Epithelial cell of esophagus (primary cell): ENCODE data around the gene TRIM40.
A peak's percentile ranks its signal among the peaks of the same experiment; 100 is the strongest.

Experiments used
- DNase-seq: peaks from one replicate; pipeline ENCODE4 v3.0.0; 2010; ENCODE audit warnings: low read depth
- H3K4me3 ChIP-seq: 2 replicates; pipeline ENCODE4 v1.5.1; 2011; ENCODE audit warnings: mild to moderate bottlenecking, low read length, control low read depth
- TF ChIP-seq, protein P1 (sequence below): IDR thresholded peaks from 2 replicates; pipeline ENCODE4 v1.5.1; 2011; ENCODE audit warnings: low read depth, mild to moderate bottlenecking, low read length, control low read depth, inconsistent platforms; ENCODE audit not compliant: insufficient read depth; ENCODE audit errors: missing control alignments

Gene TRIM40

DNA sequence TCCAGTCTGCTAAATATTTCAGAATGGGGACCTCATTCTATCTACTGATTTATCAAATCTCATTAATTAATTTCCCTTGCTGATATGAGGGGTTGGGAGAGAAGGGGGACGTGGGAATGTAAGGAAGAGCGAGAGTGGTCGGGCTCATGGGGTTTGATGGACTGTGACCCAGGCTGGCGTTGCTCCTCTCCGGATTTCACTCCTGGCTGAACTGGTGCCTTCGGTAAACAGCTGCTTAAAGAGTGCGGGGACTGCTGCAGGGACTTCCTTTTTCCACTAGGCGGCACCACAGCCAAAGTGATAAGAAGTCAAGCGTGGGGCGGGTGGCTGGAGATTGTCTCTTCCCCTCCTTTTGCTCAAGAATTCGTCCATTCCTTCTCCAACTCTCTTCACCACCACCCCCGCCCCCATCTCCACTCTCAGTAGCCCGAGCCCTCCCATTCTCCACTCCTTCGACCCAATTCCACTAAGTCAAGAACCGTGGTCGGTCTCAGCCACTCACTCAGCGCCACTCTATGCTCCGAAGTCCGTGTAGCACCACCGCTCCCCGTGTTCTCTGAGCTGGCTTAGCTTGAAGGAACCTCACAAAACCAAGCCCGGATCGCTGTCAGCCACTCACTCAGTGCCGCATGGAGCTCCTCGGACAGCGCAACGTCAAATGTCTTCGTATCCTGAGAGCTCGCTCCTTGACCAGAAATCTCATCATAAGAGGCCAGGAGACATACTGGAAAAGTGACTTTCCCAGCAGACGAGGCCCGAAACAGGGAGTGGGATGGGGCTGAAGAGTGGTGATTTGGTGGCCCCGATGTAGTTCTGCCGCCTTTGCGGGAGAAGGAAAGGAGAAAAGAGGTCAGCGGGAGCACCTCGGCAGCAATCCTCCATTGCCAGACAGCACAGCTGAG, 32.7 kb upstream of the TRIM40 start:
- DNase-seq = peak; percentile 90
- H3K4me3 ChIP-seq = peak overlapping the region; percentile 56
- TF ChIP-seq, protein P1, sequence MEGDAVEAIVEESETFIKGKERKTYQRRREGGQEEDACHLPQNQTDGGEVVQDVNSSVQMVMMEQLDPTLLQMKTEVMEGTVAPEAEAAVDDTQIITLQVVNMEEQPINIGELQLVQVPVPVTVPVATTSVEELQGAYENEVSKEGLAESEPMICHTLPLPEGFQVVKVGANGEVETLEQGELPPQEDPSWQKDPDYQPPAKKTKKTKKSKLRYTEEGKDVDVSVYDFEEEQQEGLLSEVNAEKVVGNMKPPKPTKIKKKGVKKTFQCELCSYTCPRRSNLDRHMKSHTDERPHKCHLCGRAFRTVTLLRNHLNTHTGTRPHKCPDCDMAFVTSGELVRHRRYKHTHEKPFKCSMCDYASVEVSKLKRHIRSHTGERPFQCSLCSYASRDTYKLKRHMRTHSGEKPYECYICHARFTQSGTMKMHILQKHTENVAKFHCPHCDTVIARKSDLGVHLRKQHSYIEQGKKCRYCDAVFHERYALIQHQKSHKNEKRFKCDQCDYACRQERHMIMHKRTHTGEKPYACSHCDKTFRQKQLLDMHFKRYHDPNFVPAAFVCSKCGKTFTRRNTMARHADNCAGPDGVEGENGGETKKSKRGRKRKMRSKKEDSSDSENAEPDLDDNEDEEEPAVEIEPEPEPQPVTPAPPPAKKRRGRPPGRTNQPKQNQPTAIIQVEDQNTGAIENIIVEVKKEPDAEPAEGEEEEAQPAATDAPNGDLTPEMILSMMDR = peak; percentile 87

- DNase-seq = no peak
- H3K4me3 ChIP-seq = peak overlapping the region; percentile 56
- TF ChIP-seq, protein P1 = no peak
These were observed 32.1 kb upstream of the TRIM40 start for GRCh38 chr6:30103872-30104179.

GRCh38 chr6:30104661-30105060, 31.3 kb upstream of the TRIM40 start:
- no peak for DNase-seq
- TF ChIP-seq, protein P1 = no peak

GRCh38 chr6:30111266-30111856, 24.6 kb upstream of the TRIM40 start:
- H3K4me3 ChIP-seq = no peak overlapping the region
- DNase-seq = no peak
- TF ChIP-seq, protein P1 = no peak

More at GRCh38 chr6:30104661-30105060, 31.3 kb upstream of the TRIM40 start:
- no peak overlapping the region for H3K4me3 ChIP-seq

GRCh38 chr6:30112402-30112994, 23.4 kb upstream of the TRIM40 start:
- no peak for DNase-seq
- H3K4me3 ChIP-seq = no peak overlapping the region
- TF ChIP-seq, protein P1 = no peak

DNA sequence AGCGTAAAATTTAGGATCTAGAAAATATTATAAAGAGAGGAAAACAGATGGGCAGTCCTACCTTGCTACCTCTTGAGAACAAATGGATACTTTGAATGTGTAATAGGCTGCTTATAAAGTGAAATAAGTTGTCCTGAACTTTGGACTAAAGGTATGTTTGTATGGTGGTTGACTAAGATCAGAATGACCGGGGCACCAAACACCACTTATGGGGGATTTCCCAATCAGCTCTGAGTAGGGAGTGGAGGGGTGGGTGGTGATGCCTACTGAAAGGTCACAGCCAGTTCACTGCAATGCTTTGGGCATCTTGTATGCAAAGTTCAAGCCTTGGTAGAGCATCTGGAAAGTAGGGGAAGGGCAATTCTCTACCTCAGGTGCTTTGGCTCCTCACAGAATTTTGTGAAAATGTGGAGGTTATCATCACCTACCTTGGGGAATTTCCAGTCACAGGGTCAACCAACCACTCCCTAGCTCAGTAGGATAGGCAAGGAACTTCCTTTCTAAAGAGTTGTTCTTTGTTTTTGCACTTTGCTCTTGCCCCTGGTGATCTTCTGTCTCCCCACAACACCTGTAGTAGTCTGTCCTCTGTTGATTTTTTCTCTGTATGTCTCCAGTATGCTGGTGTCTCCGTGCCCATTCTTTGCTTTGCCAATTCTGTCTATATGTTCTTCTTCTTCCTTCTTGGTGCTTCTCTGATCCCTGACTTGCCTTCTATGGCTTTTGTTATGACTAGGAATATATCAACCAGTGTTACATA, 22.8 kb upstream of the TRIM40 start, which contains the start of gene TRIM31:
TRIM31 (minus strand) TSS at position 88 of the 757 bp plus-strand sequence. CDS start 285 bp downstream, outside the sequence.
- DNase-seq = no peak
- no peak within 1 kb of the TSS for H3K4me3 ChIP-seq
- TF ChIP-seq, protein P1 = no peak
